GM10248 (cell line): ENCODE measurements around the gene SALL4.
A peak's percentile ranks its signal among the peaks of the same experiment; 100 is the strongest.
"Not testable (repeated sequence)": the region's sequence is repeated elsewhere in the genome, so short reads cannot be mapped to it uniquely, and the experiment has no call there.

ENCODE experiments used
- CTCF ChIA-PET: fragments of 300-600 bp; sonication (Branson Sonifier 250); formaldehyde crosslinking; extraction: SDS; loops from one replicate; lab custom pipeline; 2021; ENCODE audit warnings: antibody characterized with exemption; lab: Yijun Ruan, JAX
- POLR2A ChIA-PET: fragments of 350-650 bp; sonication (Branson Sonifier 250); formaldehyde crosslinking; extraction: SDS; loops from one replicate; lab custom pipeline; 2020; ENCODE audit warnings: antibody characterized with exemption; lab: Yijun Ruan, JAX
- DNase-seq: peaks from one replicate; pipeline ENCODE4 v3.0.0; 2012; ENCODE audit errors: extremely low spot score
- TF ChIP-seq, protein P1 (sequence below): IDR thresholded peaks from 2 replicates; pipeline ENCODE4 v1.5.1; 2012; ENCODE audit warnings: mild to moderate bottlenecking, low read depth; ENCODE audit errors: extremely low read depth, missing control alignments, control extremely low read depth

SALL4 gene

DNA sequence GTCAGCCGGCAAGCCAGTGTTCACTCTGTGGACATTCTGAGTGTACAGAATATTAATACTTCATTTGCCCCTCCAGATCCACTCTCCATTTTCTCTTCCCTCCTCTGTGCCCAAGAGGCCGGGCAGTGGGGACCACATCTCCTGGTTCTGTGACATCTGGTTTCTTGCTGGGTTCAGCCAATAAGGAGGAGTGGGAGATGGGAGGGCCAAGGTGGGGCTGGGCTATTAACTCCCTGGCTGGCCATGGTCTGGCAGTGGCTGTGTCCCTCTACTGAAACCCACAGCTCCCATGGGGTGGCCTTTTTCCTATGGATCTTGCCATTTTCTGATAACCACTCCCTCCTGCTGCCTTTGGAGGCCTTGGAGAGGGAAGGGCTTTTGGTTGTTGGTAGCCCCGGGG is 30.0 kb upstream of the SALL4 start:
- CTCF ChIA-PET = no interaction called here
- DNase-seq = no peak
- POLR2A ChIA-PET = no interaction called here
- TF ChIP-seq, protein P1, sequence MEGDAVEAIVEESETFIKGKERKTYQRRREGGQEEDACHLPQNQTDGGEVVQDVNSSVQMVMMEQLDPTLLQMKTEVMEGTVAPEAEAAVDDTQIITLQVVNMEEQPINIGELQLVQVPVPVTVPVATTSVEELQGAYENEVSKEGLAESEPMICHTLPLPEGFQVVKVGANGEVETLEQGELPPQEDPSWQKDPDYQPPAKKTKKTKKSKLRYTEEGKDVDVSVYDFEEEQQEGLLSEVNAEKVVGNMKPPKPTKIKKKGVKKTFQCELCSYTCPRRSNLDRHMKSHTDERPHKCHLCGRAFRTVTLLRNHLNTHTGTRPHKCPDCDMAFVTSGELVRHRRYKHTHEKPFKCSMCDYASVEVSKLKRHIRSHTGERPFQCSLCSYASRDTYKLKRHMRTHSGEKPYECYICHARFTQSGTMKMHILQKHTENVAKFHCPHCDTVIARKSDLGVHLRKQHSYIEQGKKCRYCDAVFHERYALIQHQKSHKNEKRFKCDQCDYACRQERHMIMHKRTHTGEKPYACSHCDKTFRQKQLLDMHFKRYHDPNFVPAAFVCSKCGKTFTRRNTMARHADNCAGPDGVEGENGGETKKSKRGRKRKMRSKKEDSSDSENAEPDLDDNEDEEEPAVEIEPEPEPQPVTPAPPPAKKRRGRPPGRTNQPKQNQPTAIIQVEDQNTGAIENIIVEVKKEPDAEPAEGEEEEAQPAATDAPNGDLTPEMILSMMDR = no peak

DNA sequence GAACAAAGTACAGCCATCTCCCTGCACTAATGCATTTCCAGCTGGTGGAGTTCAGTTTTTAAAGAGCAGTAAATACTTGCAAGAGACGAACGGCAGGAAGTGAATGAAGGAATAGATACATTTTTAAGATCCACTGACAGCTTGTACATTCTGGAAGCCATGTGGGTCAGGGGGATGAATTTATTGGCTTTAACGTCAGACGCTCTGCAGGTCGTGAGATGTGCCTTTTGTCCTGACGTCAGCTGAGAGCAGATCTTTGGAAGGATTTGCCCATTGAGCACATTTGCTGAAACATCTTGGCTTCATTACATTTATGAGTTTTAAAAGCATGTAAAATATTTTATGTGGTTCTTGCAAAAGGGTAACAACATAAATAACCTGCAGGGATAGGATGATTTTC is 29.5 kb upstream of the SALL4 start:
- CTCF ChIA-PET = no interaction called here
- DNase-seq = no peak
- TF ChIP-seq, protein P1 = no peak
- POLR2A ChIA-PET = no interaction called here

DNA sequence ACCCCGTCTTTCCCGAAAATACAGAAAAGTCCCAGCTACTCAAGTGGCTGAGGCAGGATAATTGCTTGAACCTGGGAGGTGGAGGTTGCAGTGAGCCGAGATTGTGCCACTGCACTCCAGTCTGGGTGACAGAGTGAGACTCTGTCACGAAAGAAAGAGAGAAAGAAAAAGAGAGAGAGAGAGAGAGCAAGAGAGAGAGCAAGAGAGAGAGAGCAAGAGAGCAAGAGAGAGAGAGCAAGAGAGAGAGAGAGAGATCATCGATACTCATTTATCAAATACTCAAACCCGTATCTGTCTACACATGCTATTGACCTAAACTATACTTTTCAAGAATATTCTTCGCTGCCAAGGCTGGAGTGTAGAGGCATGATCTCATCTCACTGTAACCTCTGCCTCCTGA is 28.2 kb upstream of the SALL4 start:
- no peak for DNase-seq
- TF ChIP-seq, protein P1 = no peak
- ChIA-PET CTCF (no interaction called here), POLR2A (no interaction called here)

DNA sequence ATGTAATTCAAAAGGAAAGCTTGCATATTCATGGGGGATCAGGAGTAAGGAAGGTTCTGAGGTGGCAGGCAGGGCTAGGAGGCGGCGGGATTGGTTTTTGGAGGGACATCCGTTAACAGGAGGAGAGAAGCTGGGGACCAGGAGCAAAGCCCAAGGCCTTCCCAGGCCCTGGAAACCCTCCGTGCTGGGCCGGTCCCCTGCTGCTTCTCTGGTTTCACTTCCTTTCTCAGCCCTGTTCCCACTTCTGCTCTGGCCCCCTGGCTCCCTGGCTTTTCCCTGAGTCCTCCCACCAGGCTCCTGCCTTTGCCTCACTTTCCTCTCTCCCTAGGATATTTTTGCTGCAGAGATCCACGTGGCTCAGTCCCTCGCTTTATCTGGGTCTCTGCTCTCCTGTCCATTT is 26.4 kb upstream of the SALL4 start:
- POLR2A ChIA-PET = no interaction called here
- DNase-seq = peak; percentile 43
- TF ChIP-seq, protein P1 = no peak

DNA sequence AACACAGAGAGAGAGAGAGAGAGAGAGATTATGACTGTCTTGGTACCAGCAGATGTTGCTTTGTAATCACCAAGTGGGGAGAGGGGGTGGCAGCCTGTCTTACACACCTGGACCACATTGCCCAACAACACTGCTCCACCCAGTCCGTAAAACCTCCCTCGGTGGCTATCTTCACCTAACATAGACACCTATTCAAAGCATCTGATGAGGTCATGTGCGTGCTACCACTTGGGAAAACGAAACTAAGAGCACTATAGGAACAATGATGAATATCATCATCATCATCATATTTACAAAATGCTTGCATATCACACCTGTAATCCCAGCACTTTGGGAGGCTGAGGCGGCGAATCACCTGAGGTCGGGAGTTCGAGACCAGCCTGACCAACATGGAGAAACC is 24.1 kb upstream of the SALL4 start:
- DNase-seq = no peak
- TF ChIP-seq, protein P1 = no peak
- ChIA-PET CTCF (no interaction called here), POLR2A (no interaction called here)

More for the DNA sequence above, 26.4 kb upstream of the SALL4 start:
- CTCF ChIA-PET = no interaction called here

DNA sequence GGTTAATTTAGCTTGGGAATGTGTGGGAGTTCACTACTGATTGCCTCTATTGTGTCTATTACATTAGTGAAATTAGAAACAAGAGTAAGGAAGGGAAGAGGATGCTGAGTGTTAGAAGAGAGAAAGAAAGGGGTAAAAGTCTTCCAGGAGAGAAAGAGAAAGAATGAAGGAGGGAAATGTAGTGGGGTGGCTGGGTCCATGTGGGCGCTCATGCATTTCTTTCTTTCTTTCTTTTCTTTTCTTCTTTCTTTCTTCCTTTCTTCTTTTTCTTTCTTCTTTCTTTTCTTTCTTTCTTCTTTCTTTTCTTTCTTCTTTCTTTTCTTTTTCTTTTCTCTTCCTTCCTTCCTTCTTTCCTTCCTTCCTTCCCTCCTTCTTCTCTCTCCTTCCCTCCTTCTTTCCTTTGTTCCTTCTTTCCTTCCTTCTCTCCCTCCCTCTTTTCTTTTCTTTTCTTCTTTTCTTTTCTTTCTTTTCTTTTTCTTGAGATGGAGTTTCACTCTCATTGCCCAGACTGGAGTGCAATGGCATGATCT is 16.2 kb upstream of the SALL4 start:
- TF ChIP-seq, protein P1 = no peak
- no peak for DNase-seq
- POLR2A ChIA-PET = no interaction called here
- CTCF ChIA-PET = no interaction called here

DNA sequence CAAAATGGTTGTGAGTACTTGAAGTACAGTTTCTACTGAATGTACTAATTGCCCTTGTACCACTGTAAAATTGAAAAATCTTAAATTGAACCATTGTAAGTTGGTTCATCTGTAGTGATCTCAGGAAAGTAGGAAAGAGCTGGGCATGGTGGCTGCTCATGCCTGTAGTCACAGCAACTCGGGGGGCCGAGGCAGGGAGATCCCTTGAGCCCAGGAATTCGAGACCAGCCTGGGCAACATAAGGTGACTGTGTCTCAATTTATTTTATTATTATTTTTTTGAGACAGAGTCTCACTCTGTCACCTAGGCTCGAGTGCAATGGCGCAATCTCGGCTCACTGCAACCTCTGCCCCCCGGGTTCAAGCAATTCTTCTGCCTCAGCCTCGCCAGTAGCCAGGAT is 14.5 kb upstream of the SALL4 start:
- DNase-seq, CTCF ChIA-PET, POLR2A ChIA-PET: not testable (repeated sequence)
